Tibial artery (tissue), 4 donors: ENCODE data around the gene ERBB4.

Experiments used
- DNase-seq, 2 donors: peaks; one replicate each; pipeline ENCODE4 v3.0.0-alpha.2; 2019
- H3K27ac ChIP-seq, 2 donors: fragments of 200-600 bp; sonication (generic) in 1 of 2; 1 replicate in 1 of 2; 2 replicates in 1 of 2; pipeline ENCODE4 v1.5.1; 2018 to 2019; ENCODE audit warnings: mild to moderate bottlenecking in 1 of 2
- H3K27me3 ChIP-seq, 2 donors: fragments of 200-600 bp; sonication (generic) in 1 of 2; one replicate each; pipeline versions ENCODE4 v1.5.1 to v1.6.0; 2016 to 2019
- H3K36me3 ChIP-seq, 3 donors: fragments of 200-600 bp; sonication (generic) in 2 of 3; one replicate each; pipeline ENCODE4 v1.5.1; 2016 to 2019; ENCODE audit warnings: mild to moderate bottlenecking in 2 of 3
- H3K4me1 ChIP-seq, 4 donors: fragments of 200-600 bp; sonication (generic) in 2 of 4; 1 replicate in 3 of 4; 2 replicates in 1 of 4; pipeline ENCODE4 v1.5.1; 2016 to 2019
- H3K4me3 ChIP-seq, 2 donors: fragments of 200-600 bp; sonication (generic) in 1 of 2; 1 replicate in 1 of 2; 2 replicates in 1 of 2; pipeline ENCODE4 v1.5.1; 2018 to 2019; ENCODE audit warnings: mild to moderate bottlenecking in 2 of 2
- H3K9me3 ChIP-seq, 3 donors: fragments of 200-600 bp; sonication (generic) in 1 of 3; one replicate each; pipeline ENCODE4 v1.5.1; 2016 to 2019
- CTCF ChIP-seq, 2 experiments: fragments of 200-600 bp in 1 of 2; fragments of 450-650 bp in 1 of 2; IDR thresholded peaks; one replicate each; pipeline ENCODE4 v1.5.1; 2017 to 2019; ENCODE audit warnings: antibody characterized with exemption in 2 of 2, mild to moderate bottlenecking in 1 of 2, moderate library complexity in 1 of 2
- intact Hi-C: fragments of 100-400 bp; cut with DNase I; formaldehyde crosslinking; loops from one replicate; pipeline ENCODE4 v1.15.0; 2023; ENCODE audit warnings: low total_unique reads

Gene ERBB4

GRCh38 chr2:211671977-211672376 is 866.6 kb downstream of the ERBB4 start:
- intact Hi-C loops: no loop called here
- no peak for TF ChIP-seq CTCF (IDR thresholded peaks at IDR 0.05)
- H3K4me3 ChIP-seq: no peak overlapping the region
- no peaks in the 10 kb centered on the region for H3K27me3 ChIP-seq
- H3K27ac ChIP-seq: no peak overlapping the region
- no peaks in the 10 kb centered on the region for H3K4me1 ChIP-seq
- H3K9me3 ChIP-seq: no peaks in the 10 kb centered on the region
- DNase-seq: no peak
- no peaks in the 10 kb centered on the region for H3K36me3 ChIP-seq

GRCh38 chr2:211665299-211665698 is 873.3 kb downstream of the ERBB4 start:
- no peak overlapping the region for H3K4me3 ChIP-seq
- TF ChIP-seq CTCF (IDR thresholded peaks at IDR 0.05): no peak
- no peak overlapping the region for H3K27ac ChIP-seq
- intact Hi-C loops: no loop called here
- H3K27me3 ChIP-seq: no peaks in the 10 kb centered on the region
- no peaks in the 10 kb centered on the region for H3K9me3 ChIP-seq
- no peak for DNase-seq
- no peaks in the 10 kb centered on the region for H3K36me3 ChIP-seq
- H3K4me1 ChIP-seq: no peaks in the 10 kb centered on the region

GRCh38 chr2:211664321-211664720 is 874.3 kb downstream of the ERBB4 start:
- Histone ChIP-seq H3K36me3 (no peaks in the 10 kb centered on the region), H3K27ac (no peak overlapping the region), H3K4me3 (no peak overlapping the region), H3K27me3 (no peaks in the 10 kb centered on the region), H3K9me3 (no peaks in the 10 kb centered on the region), H3K4me1 (no peaks in the 10 kb centered on the region)
- no peak for TF ChIP-seq CTCF (IDR thresholded peaks at IDR 0.05)
- intact Hi-C loops: no loop called here
- no peak for DNase-seq

GRCh38 chr2:211654211-211654780 is 884.3 kb downstream of the ERBB4 start:
- TF ChIP-seq CTCF (IDR thresholded peaks at IDR 0.05): no peak
- no peak overlapping the region for H3K4me3 ChIP-seq
- H3K4me1 ChIP-seq: no peaks in the 10 kb centered on the region
- no peak overlapping the region for H3K27ac ChIP-seq
- H3K27me3 ChIP-seq: no peaks in the 10 kb centered on the region
- no peak for DNase-seq
- H3K36me3 ChIP-seq: peaks cover 0 to 13% (median 5%) of the 10 kb centered on the region in 3 donors
- intact Hi-C loops: no loop called here
- no peaks in the 10 kb centered on the region for H3K9me3 ChIP-seq

- H3K9me3 ChIP-seq: no peaks in the 10 kb centered on the region
- no peak for DNase-seq
- no peak for TF ChIP-seq CTCF (IDR thresholded peaks at IDR 0.05)
- H3K27me3 ChIP-seq: no peaks in the 10 kb centered on the region
- H3K4me3 ChIP-seq: no peak overlapping the region
- intact Hi-C loops: no loop called here
- H3K4me1 ChIP-seq: no peaks in the 10 kb centered on the region
- H3K36me3 ChIP-seq: peaks cover 0 to 5% (median 3%) of the 10 kb centered on the region in 3 donors
- no peak overlapping the region for H3K27ac ChIP-seq
Measured at GRCh38 chr2:211652327-211652726, 886.3 kb downstream of the ERBB4 start.

- no peak for DNase-seq
- intact Hi-C loops: no loop called here
Measured at GRCh38 chr2:211649331-211649730, 889.3 kb downstream of the ERBB4 start.

More at GRCh38 chr2:211649331-211649730, 889.3 kb downstream of the ERBB4 start:
- H3K4me3 ChIP-seq: no peak overlapping the region
- H3K27ac ChIP-seq: no peak overlapping the region
- H3K4me1 ChIP-seq: no peaks in the 10 kb centered on the region
- H3K36me3 ChIP-seq: no peaks in the 10 kb centered on the region
- H3K9me3 ChIP-seq: no peaks in the 10 kb centered on the region
- H3K27me3 ChIP-seq: no peaks in the 10 kb centered on the region
- TF ChIP-seq CTCF (IDR thresholded peaks at IDR 0.05): no peak
